MM.1S (cell line): ENCODE data around the gene PPP1R9B.

Experiments used
- EZH2 ChIP-seq: fragments of 300-600 bp; sonication (generic); optimal IDR thresholded peaks from 2 replicates; pipeline ENCODE3; 2017; ENCODE audit warnings: low read depth, mild to moderate bottlenecking, antibody characterized with exemption, low read length, mixed read lengths
- EZH2phosphoT487 ChIP-seq: fragments of 300-600 bp; sonication (generic); IDR thresholded peaks from 2 replicates; pipeline ENCODE4 v1.6.1; 2018; ENCODE audit warnings: antibody characterized with exemption, low read length
- TF ChIP-seq, protein P1 (sequence below): fragments of 300-600 bp; sonication (generic); IDR thresholded peaks from 2 replicates; pipeline ENCODE4 v1.5.1; 2016; ENCODE audit warnings: antibody characterized with exemption, low read length, mixed read lengths

DNA sequence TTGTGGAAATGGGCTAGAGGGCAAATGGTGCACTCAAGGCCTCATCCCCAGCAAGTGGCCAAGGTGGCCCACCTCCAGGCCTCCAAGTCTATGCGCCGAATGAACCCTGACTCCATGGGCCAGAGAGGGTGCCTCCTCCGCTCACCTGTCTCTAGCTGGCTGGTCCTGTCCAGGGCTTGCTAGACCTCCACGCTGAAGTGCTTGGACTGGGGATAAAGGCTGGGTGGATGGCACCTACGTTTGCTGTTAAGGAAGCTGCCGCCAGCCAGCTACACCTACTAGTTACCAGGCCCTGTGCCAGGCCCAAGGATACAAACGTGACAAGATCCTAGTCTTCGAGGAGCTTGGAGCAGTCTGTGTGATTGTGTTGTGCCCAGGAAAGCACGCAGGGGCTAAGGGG lies 14.6 kb upstream of the PPP1R9B start:
- TF ChIP-seq, protein P1, sequence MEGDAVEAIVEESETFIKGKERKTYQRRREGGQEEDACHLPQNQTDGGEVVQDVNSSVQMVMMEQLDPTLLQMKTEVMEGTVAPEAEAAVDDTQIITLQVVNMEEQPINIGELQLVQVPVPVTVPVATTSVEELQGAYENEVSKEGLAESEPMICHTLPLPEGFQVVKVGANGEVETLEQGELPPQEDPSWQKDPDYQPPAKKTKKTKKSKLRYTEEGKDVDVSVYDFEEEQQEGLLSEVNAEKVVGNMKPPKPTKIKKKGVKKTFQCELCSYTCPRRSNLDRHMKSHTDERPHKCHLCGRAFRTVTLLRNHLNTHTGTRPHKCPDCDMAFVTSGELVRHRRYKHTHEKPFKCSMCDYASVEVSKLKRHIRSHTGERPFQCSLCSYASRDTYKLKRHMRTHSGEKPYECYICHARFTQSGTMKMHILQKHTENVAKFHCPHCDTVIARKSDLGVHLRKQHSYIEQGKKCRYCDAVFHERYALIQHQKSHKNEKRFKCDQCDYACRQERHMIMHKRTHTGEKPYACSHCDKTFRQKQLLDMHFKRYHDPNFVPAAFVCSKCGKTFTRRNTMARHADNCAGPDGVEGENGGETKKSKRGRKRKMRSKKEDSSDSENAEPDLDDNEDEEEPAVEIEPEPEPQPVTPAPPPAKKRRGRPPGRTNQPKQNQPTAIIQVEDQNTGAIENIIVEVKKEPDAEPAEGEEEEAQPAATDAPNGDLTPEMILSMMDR, result no peak
- TF ChIP-seq EZH2phosphoT487, result no peak
- TF ChIP-seq EZH2, result no peak
